Nephron (organoid): ENCODE results near the gene GALP.

Experiments used
- H3K27ac Mint-ChIP-seq, 3 experiments: 2 replicates each; pipeline ENCODE4 v1.8.0; 2020; ENCODE audit warnings: mixed read lengths in 3 of 3, mild to moderate bottlenecking in 2 of 3, moderate library complexity in 1 of 3
- H3K27me3 Mint-ChIP-seq: 2 replicates; pipeline ENCODE4 v1.8.0; 2021; ENCODE audit warnings: low read depth, mild to moderate bottlenecking, moderate library complexity, mixed read lengths
- H3K36me3 Mint-ChIP-seq: 2 replicates; pipeline ENCODE4 v1.8.0; 2020; ENCODE audit warnings: low read depth, mixed read lengths
- H3K4me1 Mint-ChIP-seq: 2 replicates; pipeline ENCODE4 v1.8.0; 2020; ENCODE audit warnings: mixed read lengths
- H3K4me3 Mint-ChIP-seq, 3 experiments: 2 replicates each; pipeline ENCODE4 v1.8.0; 2020; ENCODE audit warnings: mild to moderate bottlenecking in 3 of 3, mixed read lengths in 3 of 3, moderate library complexity in 2 of 3
- H3K9me3 Mint-ChIP-seq: 2 replicates; pipeline ENCODE4 v1.8.0; 2020; ENCODE audit warnings: mixed read lengths
- CTCF ChIP-seq, 3 experiments: fragments of 200-600 bp; sonication (generic); IDR thresholded peaks; one replicate each; pipeline ENCODE4 v1.5.0; 2021; ENCODE audit warnings: antibody characterized with exemption in 3 of 3; ENCODE audit not compliant: unreplicated experiment in 3 of 3

The GALP gene

GRCh38 chr19:56134654-56134921 is 41.2 kb upstream of the GALP start:
- TF ChIP-seq CTCF (IDR thresholded peaks at IDR 0.05; ENCODE audit: unreplicated experiment in 3 of 3), result no peak
- no peaks in the 10 kb centered on the region for H3K36me3 Mint-ChIP-seq
- peaks cover 31% of the 10 kb centered on the region for H3K4me1 Mint-ChIP-seq
- no peaks in the 10 kb centered on the region for H3K9me3 Mint-ChIP-seq
- H3K27ac Mint-ChIP-seq, result peak overlapping the region; percentile 87 to 97 (median 89)
- peaks cover 4% of the 10 kb centered on the region for H3K27me3 Mint-ChIP-seq
- H3K4me3 Mint-ChIP-seq, result no peak overlapping the region

DNA sequence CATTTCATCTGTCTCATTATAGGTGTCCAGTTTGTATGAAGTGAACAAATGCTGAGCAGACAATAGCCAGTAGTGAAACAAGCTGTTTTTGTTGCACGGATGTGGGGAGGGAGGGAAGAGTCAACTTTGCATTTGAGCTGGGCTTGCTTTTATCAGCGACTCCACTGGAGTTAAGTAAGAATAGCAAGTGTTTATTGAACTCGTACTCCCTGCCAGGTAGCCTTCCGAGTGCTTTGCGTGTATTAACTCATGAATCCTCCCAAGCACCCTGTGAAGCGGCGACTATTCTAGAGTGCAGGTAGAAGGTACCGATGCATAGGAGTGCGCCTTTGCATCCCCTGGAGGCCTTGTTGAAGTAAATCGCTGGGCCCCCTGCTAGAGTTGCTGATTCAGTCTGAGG is 39.4 kb upstream of the GALP start:
- Mint-ChIP-seq H3K9me3 (no peaks in the 10 kb centered on the region), H3K4me1 (peaks cover 39% of the 10 kb centered on the region), H3K27ac (peak overlapping the region; percentile 86 to 95 (median 95)), H3K27me3 (peaks cover 4% of the 10 kb centered on the region), H3K4me3 (no peak overlapping the region), H3K36me3 (no peaks in the 10 kb centered on the region)
- no peak for TF ChIP-seq CTCF (IDR thresholded peaks at IDR 0.05; ENCODE audit: unreplicated experiment in 3 of 3)

DNA sequence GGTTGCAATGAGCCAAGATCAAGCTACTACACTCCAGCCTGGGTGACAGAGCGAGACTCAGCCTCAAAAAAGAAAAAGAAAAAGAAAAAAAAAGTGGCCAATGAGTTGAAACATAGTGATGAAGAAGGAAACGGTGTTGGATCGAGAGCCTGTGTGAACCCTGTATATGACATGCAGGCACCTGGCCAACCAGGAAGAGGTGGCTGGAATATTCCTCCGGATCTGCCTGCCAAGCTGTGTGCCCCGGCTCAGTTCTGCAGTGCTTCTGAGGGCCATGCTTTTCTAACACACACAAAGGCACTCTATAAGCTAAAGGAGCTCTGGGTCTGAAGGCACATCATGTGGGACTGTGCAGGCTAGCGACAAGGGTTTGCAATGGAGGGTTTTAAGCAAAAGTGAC is 38.4 kb upstream of the GALP start:
- no peak for TF ChIP-seq CTCF (IDR thresholded peaks at IDR 0.05; ENCODE audit: unreplicated experiment in 3 of 3)
- no peaks in the 10 kb centered on the region for H3K36me3 Mint-ChIP-seq
- peaks cover 36% of the 10 kb centered on the region for H3K4me1 Mint-ChIP-seq
- peaks cover 4% of the 10 kb centered on the region for H3K27me3 Mint-ChIP-seq
- H3K4me3 Mint-ChIP-seq, result peak overlapping the region; percentile 31 to 54 (median 32)
- peak overlapping the region; percentile 28 to 85 (median 71) for H3K27ac Mint-ChIP-seq
- no peaks in the 10 kb centered on the region for H3K9me3 Mint-ChIP-seq

- Mint-ChIP-seq H3K27ac (no peak overlapping the region), H3K9me3 (no peaks in the 10 kb centered on the region), H3K27me3 (peaks cover 4% of the 10 kb centered on the region), H3K36me3 (no peaks in the 10 kb centered on the region), H3K4me3 (peak overlapping the region; percentile 13 to 79 (median 77)), H3K4me1 (peaks cover 38% of the 10 kb centered on the region)
- no peak for TF ChIP-seq CTCF (IDR thresholded peaks at IDR 0.05; ENCODE audit: unreplicated experiment in 3 of 3)
Observed at GRCh38 chr19:56138069-56138468, 37.7 kb upstream of the GALP start.

DNA sequence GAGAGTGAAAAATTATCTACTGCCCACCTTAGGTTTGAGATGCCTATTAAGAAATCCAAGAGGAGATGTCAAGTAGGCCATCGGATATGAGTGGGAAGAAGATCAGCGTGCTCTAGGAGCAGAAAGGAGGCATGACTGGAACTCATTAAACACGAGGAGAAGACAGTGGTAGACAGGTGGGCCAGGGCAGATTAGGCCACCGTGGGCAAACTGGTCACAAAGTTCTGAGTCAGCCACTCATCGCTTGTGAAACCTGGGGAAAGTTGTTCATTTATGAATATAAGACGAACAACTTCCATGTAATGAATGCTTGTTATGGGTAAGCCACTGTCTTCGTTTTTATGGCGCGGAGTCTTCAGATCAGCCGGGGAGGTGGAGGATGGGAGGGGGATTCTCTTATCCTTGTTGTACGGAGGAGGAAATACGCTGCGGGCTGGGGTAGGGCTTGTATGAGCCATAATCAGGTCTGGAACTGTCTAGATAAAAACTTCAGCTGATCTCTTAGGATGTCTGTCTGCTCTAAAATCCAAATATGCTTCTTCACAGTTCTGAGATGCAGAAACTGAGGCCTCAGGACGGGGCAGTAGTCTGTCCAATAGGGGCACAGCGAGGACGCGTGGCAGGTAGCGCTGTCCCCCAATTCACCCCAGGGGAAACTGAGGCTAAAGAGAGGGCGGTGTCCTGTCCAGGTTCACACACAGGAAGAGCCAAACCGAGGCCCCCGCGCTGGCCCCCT is 35.8 kb upstream of the GALP start:
- Mint-ChIP-seq H3K27ac (peak overlapping the region; percentile 86 to 93 (median 89)), H3K4me1 (peaks cover 41% of the 10 kb centered on the region), H3K4me3 (peak overlapping the region; percentile 84 to 88 (median 87)), H3K9me3 (no peaks in the 10 kb centered on the region), H3K36me3 (no peaks in the 10 kb centered on the region), H3K27me3 (peaks cover 4% of the 10 kb centered on the region)
- TF ChIP-seq CTCF (IDR thresholded peaks at IDR 0.05; ENCODE audit: unreplicated experiment in 3 of 3), result no peak
